ENCODE measurements around the gene SORCS2.

DNA sequence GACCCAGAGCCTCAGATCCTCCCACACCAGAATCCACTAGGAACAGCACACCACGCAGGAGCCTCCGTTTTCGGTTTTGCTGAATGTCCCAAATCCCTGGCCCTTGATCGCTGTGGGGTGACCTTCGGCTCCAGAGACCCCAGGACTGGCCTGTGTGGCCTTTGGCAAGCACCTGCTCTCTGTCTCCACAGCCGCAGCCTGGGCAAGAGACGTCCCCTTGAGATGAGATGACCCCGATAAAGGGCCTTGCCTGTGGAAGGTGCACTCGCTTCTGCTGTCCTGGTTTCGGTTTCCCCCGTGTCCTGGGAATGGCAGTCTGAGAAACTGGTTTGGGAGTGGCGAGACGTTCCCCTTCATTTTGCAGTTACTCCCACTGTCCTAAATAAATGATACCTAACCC, 232.8 kb downstream of the SORCS2 start:
- TF ChIP-seq SUZ12 (IDR thresholded peaks at IDR 0.05; ENCODE audit: extremely low read depth, insufficient read depth, insufficient read length) = no peak
- TF ChIP-seq YY1 (IDR thresholded peaks at IDR 0.05; ENCODE audit: insufficient read depth, insufficient read length) = no peak
- no peak for TF ChIP-seq ZNF274 (IDR thresholded peaks at IDR 0.05; ENCODE audit: low read depth, low read length)
